PC-3 (cell line): ENCODE measurements around the gene FOXK1. TPM values are rescaled to one million over a fixed set of nuclear protein-coding genes. Genes with fewer than 3 reads are reported as not detected.

Experiments used
- ATAC-seq: fragments of 200-7000 bp; cut with Tn5 transposase; 2 replicates; pipeline ENCODE4 v1.9.1; 2020; ENCODE audit warnings: mild to moderate bottlenecking, moderate library complexity
- BruUV-seq: library from RNA; stranded (reverse); fragments of 400-500 nt; replicated peaks from 2 replicates; lab custom pipeline; 2021; lab: Mats Ljungman, UMichigan
- CTCF ChIA-PET: fragments of 300-600 bp; sonication (Branson Sonifier 250); formaldehyde crosslinking; loops from one replicate; lab custom pipeline; 2022; ENCODE audit warnings: antibody characterized with exemption; lab: Charles Lee
- POLR2A ChIA-PET: fragments of 300-600 bp; sonication (Branson Sonifier 250); formaldehyde crosslinking; loops from one replicate; lab custom pipeline; 2022; ENCODE audit warnings: antibody characterized with exemption; ENCODE audit not compliant: unreplicated experiment; lab: Charles Lee
- DNase-seq: peaks from one replicate; pipeline ENCODE4 v3.0.0-alpha.2; 2015
- H2AFZ ChIP-seq: fragments of 300-600 bp; sonication (generic); 2 replicates; pipeline ENCODE4 v1.6.0; 2016; ENCODE audit warnings: antibody characterized with exemption, low read length
- H3F3A ChIP-seq: fragments of 300-600 bp; sonication (generic); one replicate; pipeline ENCODE4 v1.6.0; 2017; ENCODE audit warnings: antibody characterized with exemption, low read length, control low read depth, mild to moderate bottlenecking; ENCODE audit not compliant: unreplicated experiment
- H3K27ac ChIP-seq: fragments of 300-600 bp; sonication (generic); 2 replicates; pipeline ENCODE4 v1.5.1; 2016; ENCODE audit warnings: mild to moderate bottlenecking, low read length
- H3K27me3 ChIP-seq: fragments of 300-600 bp; sonication (generic); 2 replicates; pipeline ENCODE4 v1.6.1; 2016; ENCODE audit warnings: low read length, mixed read lengths
- H3K36me3 ChIP-seq: fragments of 300-600 bp; sonication (generic); 2 replicates; pipeline ENCODE4 v1.6.1; 2016; ENCODE audit warnings: low read depth, mixed run types, low read length, mixed read lengths
- H3K4me1 ChIP-seq: fragments of 300-600 bp; sonication (generic); 2 replicates; pipeline ENCODE4 v1.5.1; 2016; ENCODE audit warnings: low read length; ENCODE audit not compliant: insufficient read depth
- H3K4me2 ChIP-seq: fragments of 300-600 bp; sonication (generic); 2 replicates; pipeline ENCODE4 v1.6.0; 2016; ENCODE audit warnings: low read length
- H3K4me3 ChIP-seq: fragments of 300-600 bp; sonication (generic); 2 replicates; pipeline ENCODE4 v1.5.1; 2016; ENCODE audit warnings: mild to moderate bottlenecking, low read length, mixed read lengths
- H3K79me2 ChIP-seq: fragments of 300-600 bp; sonication (generic); 2 replicates; pipeline ENCODE4 v1.6.1; 2017; ENCODE audit warnings: low read length, mixed read lengths
- H3K9ac ChIP-seq: fragments of 300-600 bp; sonication (generic); 2 replicates; pipeline ENCODE4 v1.6.0; 2016; ENCODE audit warnings: mild to moderate bottlenecking, low read length
- H3K9me2 ChIP-seq: fragments of 300-600 bp; sonication (generic); replicated peaks from 2 replicates; pipeline ENCODE4 v1.6.1; 2016; ENCODE audit warnings: mixed run types, low read length, mixed read lengths
- H3K9me3 ChIP-seq: fragments of 300-600 bp; sonication (generic); 2 replicates; pipeline ENCODE4 v1.6.1; 2016; ENCODE audit warnings: low read length, mixed read lengths
- H4K20me1 ChIP-seq: fragments of 300-600 bp; sonication (generic); 2 replicates; pipeline ENCODE4 v1.6.1; 2016; ENCODE audit warnings: low read length, mixed read lengths
- CTCF ChIP-seq: fragments of 300-600 bp; sonication (generic); conservative IDR thresholded peaks from 2 replicates; pipeline ENCODE4 v1.5.1; 2017; ENCODE audit warnings: antibody characterized with exemption, low read depth, mild to moderate bottlenecking, low read length
- EZH2 ChIP-seq: fragments of 300-600 bp; sonication (generic); IDR thresholded peaks from one replicate; pipeline ENCODE4 v1.6.1; 2017; ENCODE audit warnings: antibody characterized with exemption, mild to moderate bottlenecking, low read length; ENCODE audit not compliant: unreplicated experiment
- EZH2phosphoT487 ChIP-seq: fragments of 300-600 bp; sonication (generic); IDR thresholded peaks from 2 replicates; pipeline ENCODE4 v1.6.1; 2018; ENCODE audit warnings: mild to moderate bottlenecking, antibody characterized with exemption, low read length, borderline replicate concordance
- intact Hi-C: fragments of 100-400 bp; cut with micrococcal nuclease; formaldehyde crosslinking; loops from 2 replicates; pipeline ENCODE4 v1.9.0; 2023
- total RNA-seq: library from RNA; depleted of rRNA; stranded (reverse); fragments of >200 nt; gene quantifications from 2 replicates; pipeline ENCODE4 v1.2.3, GENCODE V29; 2014

Gene FOXK1
- total RNA-seq, 1 experiment from 2014 or later = 13.2 TPM

- peaks cover 26% of the 10 kb centered on the region; the same call in 1 of the 2 replicates for H3K79me2 ChIP-seq
- no peak overlapping the region for H3K27ac ChIP-seq
- ATAC-seq (peak; percentile 26; the same call in 1 of the 2 replicates), DNase-seq (no peak)
- BruUV-seq = no TSS peak
- no peak overlapping the region for H2AFZ ChIP-seq
- 0 out of 2 replicates have a peak, but pooled peaks cover 4% of the 10 kb centered on the region for H3K36me3 ChIP-seq
- H3K9ac ChIP-seq = no peak overlapping the region
- ChIA-PET POLR2A (no interaction called here), CTCF (no interaction called here)
- H3K4me1 ChIP-seq = peaks cover 11% of the 10 kb centered on the region
- no peaks in the 10 kb centered on the region for H3K9me2 ChIP-seq
- no peak overlapping the region for H3K4me2 ChIP-seq
- TF ChIP-seq CTCF (no peak), EZH2phosphoT487 (no peak), EZH2 (no peak)
- no peaks in the 10 kb centered on the region for H4K20me1 ChIP-seq
- intact Hi-C loops = no loop called here
- H3K4me3 ChIP-seq = no peak overlapping the region
- no peaks in the 10 kb centered on the region for H3K9me3 ChIP-seq
- no peaks in the 10 kb centered on the region for H3F3A ChIP-seq
- no peaks in the 10 kb centered on the region for H3K27me3 ChIP-seq
Observed at GRCh38 chr7:4738711-4739527, 56.8 kb downstream of the FOXK1 start.

DNA sequence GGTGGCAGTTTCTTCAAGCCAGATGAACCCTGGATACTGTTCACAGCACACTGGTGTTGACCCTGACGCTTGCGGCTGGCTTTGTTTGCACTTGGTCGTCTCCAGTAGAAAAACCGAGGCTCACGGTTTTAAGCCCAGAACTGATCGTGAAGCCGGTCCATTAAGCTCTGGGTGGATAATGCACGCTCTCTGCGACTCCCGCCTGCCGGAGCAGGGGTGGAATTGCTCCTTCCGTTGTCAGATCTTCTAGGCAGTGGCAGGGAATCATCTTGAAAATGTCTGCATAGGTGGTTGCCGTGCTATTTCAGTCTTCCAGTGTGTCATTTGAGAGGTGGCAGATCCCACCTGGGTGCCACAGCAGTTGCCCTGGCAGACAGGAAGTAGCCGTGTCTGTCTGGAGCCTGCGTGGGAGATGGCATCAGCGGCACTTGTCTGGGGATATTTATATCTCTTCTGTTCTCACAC, 57.5 kb downstream of the FOXK1 start:
- Histone ChIP-seq H3K27ac (no peak overlapping the region), H3K9me3 (no peaks in the 10 kb centered on the region), H3K9ac (no peak overlapping the region), H3K27me3 (no peaks in the 10 kb centered on the region), H3K9me2 (no peaks in the 10 kb centered on the region), H3K4me3 (no peak overlapping the region), H3F3A (no peaks in the 10 kb centered on the region), H3K36me3 (0 out of 2 replicates have a peak, but pooled peaks cover 4% of the 10 kb centered on the region), H3K79me2 (peaks cover 26% of the 10 kb centered on the region; the same call in 1 of the 2 replicates), H3K4me1 (peaks cover 17% of the 10 kb centered on the region), H4K20me1 (no peaks in the 10 kb centered on the region), H2AFZ (no peak overlapping the region), H3K4me2 (no peak overlapping the region)
- intact Hi-C loops = no loop called here
- no peak for TF ChIP-seq CTCF
- TF ChIP-seq EZH2phosphoT487 = no peak
- TF ChIP-seq EZH2 = no peak
- CTCF ChIA-PET = no interaction called here
- DNase-seq (no peak), ATAC-seq (no peak)
- no TSS peak for BruUV-seq
- POLR2A ChIA-PET = no interaction called here

DNA sequence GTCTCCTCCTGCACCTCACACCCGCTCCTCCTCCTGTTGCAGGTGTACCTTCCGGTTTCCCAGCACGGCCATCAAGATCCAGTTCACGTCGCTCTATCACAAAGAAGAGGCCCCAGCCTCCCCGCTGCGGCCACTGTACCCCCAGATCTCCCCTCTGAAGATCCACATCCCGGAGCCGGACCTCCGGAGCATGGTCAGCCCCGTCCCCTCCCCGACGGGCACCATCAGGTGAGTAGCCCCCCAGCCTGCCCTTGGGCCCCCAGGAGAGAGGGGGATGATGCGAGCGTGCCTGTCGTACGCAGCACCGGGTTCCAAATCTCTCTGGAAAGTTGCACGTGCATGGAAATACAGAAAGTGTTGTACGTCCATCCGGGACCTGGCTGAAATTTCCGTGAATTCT, 58.7 kb downstream of the FOXK1 start:
- BruUV-seq = no TSS peak
- ATAC-seq = no peak
- H2AFZ ChIP-seq = no peak overlapping the region
- H3K9me2 ChIP-seq = no peaks in the 10 kb centered on the region
- DNase-seq = no peak
- TF ChIP-seq EZH2 (no peak), CTCF (no peak), EZH2phosphoT487 (no peak)
- POLR2A ChIA-PET = interaction anchor here (0.6 kb wide), 1 partner anchor 35 kb away, joined by 4 read pairs; no protein-coding TSS in a partner anchor
- H3K79me2 ChIP-seq = peaks cover 22% of the 10 kb centered on the region
- H3K4me1 ChIP-seq = peaks cover 23% of the 10 kb centered on the region
- no peak overlapping the region for H3K4me2 ChIP-seq
- H3K27me3 ChIP-seq = no peaks in the 10 kb centered on the region
- intact Hi-C loops = no loop called here
- CTCF ChIA-PET = no interaction called here
- no peaks in the 10 kb centered on the region for H3K9me3 ChIP-seq
- no peak overlapping the region for H3K27ac ChIP-seq
- H3K4me3 ChIP-seq = no peak overlapping the region
- peaks cover 3% of the 10 kb centered on the region for H3F3A ChIP-seq
- H3K9ac ChIP-seq = no peak overlapping the region
- 0 out of 2 replicates have a peak, but pooled peaks cover 4% of the 10 kb centered on the region for H3K36me3 ChIP-seq
- H4K20me1 ChIP-seq = no peaks in the 10 kb centered on the region
